DMS114 treated with DMSO at 0.1 percent for 48 hours (cell line): ENCODE data around the gene ABCC3.
A peak's percentile ranks its signal among the peaks of the same experiment; 100 is the strongest.
"Not testable (repeated sequence)": the region's sequence is repeated elsewhere in the genome, so short reads cannot be mapped to it uniquely, and the experiment has no call there.

Source experiments
- DNase-seq: peaks from one replicate; lab custom pipeline; 2025; ENCODE audit not compliant: unreplicated experiment; lab: John Stamatoyannopoulos, UW

ABCC3 gene

DNA sequence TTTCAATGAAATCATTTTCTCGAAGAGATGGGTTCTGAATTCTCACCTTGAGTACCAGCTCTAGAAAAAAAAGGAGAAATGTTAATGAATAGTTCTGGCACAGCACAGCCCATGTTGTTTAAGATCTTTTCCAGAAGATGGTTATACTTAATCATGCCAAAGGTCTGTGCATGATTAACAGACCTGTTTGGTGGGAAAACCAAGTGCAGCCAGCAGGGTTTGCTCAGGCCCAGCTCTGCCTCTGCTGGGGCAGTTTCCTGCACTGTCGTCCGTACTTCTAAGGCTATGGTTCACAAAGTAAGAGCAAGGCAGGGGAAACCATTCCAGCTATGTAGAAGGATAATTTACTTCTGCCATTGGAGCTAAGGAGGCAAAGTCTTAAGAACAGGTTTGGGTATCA lies 62.4 kb downstream of the ABCC3 start:
- DNase-seq: no peak

DNA sequence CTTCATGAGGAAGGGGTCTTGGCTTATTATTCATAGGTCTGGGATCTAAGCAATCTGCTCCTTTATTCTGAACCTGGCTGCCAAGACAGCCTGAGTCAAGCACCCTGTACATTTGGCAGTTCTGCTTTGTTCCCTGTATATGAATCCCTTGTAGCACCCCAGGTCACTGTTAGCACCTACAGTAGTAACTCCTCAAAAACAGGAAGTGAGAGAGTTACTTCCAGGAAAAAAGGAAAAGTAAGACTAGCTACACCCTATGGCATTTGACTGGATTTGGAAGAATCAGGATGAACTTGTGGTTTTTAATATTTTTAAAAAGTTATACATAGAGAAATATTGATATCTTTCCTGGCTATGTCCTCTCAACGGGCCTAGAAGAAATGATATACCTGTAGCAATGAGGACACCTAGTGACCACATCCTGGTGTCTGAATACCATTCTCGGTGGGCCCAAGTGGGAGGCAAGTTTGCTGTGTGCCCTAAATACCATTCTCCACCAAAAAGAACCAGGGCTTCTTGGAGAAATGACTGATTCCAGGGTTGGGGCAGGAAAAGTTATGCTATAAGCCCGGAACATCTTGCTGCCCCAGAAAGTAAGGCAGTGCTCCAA lies 63.1 kb downstream of the ABCC3 start:
- no peak for DNase-seq

DNA sequence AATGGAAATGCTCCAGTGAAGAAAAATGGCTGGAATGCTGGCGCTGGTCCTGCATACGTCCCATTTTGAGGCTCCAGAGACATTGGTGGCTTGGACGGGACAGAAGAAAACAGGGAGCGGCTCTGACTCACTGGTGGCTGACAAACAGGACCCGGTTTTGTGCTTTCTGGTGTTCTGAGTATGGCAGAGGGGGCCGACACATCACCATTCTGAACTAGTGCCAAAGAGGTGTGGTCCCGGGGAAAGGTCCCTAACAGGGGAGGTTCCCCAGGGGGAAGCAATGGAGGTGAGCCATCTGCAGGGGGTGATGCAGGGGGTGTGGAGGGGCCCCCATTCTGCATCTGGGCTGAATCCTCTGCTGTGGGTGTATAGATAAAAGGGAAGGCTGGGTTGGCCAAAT lies 64.7 kb downstream of the ABCC3 start:
- DNase-seq: no peak

DNA sequence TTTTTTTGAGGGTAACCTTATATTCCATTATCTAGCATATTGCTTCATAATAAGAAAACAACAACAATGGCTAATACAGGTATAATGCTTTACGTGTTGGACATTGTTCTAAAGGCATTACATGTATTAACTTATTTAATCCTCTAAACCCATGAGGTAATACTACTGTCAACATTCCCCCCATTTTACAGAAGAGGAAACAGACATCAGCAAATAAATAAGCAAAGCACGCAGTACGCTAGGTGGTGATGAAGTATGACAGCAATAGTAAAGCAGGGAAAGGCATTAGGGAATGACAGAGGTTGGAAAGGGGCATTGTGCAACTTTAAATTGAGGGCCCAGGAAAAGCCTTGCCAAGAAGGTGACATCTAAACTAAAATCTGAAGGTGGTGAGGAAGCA lies 68.5 kb downstream of the ABCC3 start:
- DNase-seq: no peak

DNA sequence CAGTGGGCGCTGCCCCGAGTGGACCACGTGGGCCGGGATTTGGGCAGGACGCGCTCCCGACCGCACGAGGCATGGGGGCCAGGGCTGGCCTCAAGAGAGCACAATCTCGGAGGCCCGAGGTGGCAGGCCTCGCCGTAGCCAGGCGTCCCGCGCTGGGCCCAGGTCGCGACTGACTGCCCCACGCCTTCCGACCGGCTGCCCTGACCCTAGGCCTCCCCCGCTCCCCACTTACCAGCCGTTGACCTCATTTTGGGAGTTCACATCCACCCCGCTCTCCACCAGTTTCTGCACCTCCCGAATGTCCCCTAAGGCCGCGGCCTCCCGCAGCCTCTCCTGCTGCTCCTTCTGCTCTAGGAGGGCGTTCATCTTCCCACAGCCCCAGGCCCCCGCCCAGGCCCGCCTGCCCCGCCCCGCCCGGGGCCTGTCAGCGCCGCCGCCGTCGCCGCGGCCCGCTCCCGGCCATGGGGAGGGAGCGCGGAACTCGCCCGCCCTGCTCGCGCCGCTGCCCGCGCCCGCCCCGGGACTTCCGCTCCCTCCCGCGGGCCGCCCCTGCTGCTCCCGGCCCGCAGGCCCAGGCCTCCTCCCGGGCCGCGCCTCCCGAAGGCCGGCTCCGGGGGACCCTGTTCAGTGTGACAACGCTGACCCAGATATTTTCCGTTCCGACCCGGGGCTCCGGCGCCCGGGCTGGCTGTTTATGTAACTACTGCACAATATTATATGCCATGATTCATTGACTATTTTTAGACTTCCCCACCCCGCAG lies 72.8 kb downstream of the ABCC3 start, which contains the start of gene ANKRD40:
Gene ANKRD40 (minus strand): TSS at position 626 of the 761 bp plus-strand sequence. CDS start 260 bp downstream, at position 366.
- DNase-seq: peak; percentile 50

DNA sequence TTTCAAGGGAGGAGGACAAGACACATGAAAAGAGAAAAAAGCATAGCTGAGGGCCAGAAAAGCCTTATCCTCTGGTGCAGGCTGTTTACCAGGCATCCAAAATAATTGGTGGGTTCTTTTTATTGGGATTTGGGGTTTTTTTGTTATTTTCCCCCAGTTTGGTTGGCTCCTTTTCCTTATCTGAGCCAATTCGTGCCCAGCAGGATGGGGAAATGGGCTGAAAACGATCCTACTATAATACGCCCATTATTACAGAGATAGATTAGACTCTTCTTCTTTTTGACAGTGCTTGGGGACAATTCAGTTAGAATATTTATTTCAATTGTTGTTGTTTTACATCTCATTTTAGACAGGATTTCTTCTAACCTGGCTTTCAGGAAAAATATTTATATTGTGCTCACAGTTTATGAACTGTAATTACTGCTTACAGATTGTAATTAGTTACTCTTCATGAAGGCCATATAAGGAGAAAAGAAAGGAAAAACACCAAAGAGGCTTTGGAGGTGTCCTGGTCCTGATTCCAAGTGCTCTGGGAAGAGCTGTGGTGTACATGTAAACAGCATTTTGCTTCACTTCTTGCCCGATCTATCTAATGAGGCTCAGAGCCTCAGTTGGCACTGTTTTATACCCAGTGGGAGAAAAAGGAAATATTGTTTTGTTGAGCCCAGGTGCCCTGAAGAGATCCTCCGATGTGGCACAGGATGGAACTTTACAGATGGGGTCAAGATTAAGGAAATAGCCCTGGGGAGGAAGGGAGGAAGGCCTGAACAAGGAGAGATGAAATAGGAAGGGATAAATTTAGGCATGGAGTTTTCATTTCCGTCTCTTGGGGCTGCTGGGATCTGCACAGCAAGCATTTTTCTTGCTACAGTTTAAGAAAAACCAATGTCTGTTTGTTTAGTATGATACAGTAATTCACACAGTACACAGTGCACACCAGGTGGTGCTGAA lies 73.6 kb downstream of the ABCC3 start:
- DNase-seq: no peak

DNA sequence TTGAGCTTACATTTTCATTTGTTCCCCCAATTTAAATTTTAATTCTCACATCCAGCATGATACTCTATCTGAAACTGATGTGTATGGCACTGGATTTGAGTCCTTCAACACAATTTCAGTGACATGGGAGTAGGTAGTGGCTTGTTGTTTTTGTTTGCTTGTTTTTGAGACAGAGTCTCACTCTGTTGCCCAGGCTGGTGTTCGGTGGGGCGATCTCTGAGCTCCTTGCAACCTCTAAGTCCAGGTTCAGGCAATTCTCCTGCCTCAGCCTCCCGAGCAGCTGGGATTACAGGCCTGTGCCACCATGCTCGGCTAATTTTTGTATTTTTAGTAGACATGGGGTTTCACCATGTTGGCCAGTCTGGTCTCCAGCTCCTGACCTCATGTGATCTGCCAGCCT lies 74.4 kb downstream of the ABCC3 start:
- not testable (repeated sequence) for DNase-seq

DNA sequence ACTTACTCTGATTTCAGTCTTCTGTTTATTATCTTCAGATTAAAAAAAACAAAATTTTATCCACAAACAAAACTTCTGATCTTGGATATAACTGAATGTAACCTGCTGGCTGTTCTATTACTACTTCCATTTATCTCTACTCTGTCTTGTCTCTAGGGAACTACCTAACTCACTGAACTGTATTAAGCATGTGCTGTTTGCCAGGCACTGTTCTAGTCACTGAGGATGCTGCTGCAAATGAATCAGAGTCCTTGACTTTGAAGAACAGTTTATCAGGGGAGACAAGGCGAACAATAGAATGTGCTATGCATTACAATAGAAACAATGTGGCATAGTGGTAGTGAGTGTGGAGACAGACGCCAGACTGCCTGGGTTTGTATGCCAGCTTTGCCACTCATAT lies 75.3 kb downstream of the ABCC3 start:
- no peak for DNase-seq

DNA sequence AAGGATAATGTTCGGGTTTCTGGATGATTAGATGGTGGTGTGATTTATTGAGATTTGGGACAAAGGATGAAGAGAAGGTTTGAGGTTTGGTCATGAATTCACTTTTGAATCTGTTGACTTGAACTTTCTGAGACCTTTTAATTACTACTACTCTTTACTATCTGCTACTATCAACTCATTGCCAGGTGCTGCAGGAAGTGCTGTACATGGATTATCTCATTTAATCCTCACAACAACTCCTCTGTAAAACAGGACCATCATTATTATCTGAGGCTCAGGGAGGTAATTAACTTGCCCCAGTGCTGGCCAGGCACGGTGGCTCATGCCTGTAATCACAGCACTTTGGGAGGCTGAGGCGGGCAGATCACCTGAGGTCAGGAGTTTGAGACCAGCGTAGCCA lies 76.0 kb downstream of the ABCC3 start:
- no peak for DNase-seq

DNA sequence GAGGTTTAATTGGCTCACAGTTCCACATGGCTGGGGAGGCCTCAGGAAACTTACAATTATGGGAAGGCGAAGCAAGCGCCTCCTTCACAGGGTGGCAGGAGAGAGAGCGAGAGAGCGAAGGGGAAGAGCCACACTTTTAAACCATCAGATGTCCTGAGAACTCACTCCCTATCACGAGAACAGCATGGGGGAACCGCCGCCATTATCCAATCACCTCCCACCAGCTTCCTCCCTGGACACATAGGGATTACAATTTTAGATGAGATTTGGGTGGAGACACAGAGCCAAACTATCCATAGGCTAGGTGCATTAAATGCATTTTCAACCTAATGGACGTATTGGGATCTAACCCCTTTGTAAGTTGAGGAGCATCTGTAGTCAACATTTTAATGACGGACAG lies 78.0 kb downstream of the ABCC3 start:
- no peak for DNase-seq

DNA sequence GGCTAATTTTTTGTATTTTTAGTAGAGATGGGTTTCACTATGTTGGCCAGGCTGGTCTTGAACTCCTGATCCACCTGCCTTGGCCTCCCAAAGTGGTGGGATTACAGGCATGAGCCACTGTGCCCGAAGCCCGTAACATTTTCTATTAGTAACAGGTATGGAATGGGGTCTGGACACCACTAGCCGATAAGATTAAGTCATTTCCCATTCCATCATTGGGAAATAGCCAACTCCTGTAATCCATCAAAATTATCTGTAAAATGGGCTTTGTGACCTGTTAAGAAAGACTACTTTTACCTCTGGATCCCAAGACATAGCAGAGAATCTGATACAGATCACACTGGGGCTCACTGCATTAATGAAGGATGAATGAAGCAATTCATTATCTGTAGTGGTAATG lies 80.8 kb downstream of the ABCC3 start:
- DNase-seq: no peak

DNA sequence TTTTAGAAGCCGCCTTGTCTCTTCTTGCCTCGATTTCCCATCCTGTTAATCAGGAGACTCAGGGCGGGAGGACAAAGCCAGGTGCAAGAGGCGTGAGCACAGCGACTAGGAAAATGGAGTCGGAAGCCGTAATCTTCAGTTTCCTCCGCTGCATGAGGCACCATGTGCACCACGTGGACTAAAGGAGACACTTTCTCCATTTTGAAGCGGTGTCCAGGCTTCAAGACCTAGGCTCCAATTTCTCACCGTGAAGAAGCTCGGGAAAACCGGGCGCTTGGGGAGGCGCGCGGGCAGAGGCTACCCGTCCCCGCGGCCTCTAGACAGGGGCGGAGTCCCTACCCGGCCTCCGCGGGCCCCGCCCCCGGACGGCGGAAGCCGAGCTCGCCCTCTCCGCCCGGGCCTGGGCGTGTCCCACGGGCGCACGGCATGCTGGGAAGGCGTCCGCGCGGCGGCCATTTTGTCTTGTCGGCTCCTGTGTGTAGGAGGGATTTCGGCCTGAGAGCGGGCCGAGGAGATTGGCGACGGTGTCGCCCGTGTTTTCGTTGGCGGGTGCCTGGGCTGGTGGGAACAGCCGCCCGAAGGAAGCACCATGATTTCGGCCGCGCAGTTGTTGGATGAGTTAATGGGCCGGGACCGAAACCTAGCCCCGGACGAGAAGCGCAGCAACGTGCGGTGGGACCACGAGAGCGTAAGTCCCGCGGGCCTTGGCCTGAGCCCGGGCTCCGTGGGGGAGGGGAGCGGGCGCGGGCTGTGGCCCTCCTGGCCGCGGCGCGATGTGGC lies 84.7 kb downstream of the ABCC3 start, which contains the start of gene LUC7L3:
Gene LUC7L3 (plus strand): TSS at position 460 of the 780 bp plus-strand sequence. CDS start 130 bp downstream, at position 590.
- DNase-seq: peak; percentile 81

DNA sequence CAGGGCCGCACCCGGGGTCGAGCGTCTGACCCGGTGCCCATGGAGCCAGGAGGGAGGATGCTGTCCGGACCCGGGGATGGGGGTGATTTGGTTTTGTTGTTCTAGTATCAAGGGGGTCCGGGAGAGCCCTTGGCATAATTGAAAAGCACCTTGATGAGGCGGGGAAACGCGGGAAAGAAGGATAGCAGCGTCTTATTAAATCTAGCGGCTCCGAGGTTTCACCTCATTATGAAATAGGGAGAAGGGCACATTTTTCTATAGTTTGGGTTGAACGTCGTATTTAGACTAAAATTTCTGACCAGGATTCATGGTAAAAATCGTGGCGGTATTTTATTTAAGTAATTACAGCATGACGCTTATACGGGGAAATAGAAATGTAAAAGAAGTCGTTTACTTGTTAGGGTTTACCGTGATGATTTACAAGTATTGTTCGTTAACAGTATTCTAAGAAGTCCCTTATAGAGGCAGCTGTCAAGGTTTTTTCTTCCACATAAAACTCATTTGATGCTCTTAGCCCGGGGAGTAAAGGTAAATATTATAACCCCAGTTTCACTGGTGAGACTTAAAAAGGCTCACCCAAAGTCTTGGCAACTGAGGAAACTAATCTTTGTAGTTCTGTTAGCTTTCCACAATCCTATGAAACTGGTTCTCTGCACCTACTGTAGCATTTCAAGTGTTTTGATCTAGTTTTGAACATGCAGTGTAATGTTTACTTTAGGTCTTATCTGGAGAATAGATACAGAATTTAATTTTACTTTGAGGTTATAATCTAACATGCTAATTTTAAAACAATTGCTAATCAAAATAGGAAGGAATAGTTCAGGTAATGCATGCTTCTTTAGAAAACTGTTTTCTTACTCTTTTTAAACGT lies 85.5 kb downstream of the ABCC3 start:
- no peak for DNase-seq

DNA sequence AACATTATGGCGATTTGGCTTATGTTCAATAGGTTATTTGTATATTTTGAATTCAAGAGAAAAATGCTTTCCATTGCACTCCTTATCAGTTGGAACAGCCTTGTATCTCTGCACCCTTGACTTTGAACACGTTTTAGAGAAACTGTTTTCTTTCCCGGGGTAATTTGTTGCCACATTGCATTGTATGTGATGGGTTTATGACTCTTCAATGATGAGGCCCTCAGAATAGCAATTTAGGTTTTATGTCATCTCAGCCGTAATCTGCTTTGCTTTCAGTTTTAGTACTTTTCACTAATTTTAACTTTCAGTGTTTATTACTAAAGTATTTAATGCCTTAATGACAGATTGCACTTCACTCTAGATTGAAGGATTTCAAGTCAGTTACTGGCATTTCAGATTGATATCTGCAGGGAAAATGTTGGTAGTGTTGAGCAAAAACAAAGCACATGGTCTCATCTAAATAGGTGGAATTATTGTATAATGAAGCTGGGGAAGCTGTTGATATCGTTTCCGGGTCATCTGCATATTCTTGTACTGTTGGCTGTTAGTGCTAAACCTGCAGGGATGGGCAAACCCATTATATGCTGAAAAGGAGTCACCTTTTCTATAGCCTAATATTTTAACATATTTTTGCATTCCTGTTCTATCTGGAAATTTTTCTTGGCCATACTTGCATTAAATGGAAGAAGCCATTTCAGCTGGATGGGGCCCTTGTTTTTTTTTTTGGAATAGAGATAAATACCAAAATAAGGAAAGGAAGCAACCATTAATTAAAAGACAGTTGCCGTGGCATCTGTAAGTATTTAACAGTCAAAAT lies 86.7 kb downstream of the ABCC3 start:
- DNase-seq: peak; percentile 12

DNA sequence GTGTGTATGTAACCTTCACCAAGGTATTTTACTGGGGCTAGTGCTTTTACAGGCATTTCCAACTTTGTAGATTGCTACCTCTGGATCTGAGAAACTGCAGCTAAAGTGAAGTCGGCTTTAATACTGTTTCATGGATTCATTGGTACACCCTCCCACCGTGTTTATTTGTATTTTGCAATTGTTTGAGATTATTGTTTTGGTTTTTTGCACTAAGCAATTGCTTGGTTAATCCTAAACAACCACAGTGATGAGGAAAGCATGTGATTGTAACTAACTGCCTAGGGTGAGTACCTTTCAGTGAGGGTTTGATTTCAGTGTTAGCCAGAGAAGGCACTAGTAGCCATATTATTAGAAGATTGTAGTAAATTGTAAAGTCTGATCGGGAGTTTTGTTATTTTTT lies 88.1 kb downstream of the ABCC3 start:
- no peak for DNase-seq

DNA sequence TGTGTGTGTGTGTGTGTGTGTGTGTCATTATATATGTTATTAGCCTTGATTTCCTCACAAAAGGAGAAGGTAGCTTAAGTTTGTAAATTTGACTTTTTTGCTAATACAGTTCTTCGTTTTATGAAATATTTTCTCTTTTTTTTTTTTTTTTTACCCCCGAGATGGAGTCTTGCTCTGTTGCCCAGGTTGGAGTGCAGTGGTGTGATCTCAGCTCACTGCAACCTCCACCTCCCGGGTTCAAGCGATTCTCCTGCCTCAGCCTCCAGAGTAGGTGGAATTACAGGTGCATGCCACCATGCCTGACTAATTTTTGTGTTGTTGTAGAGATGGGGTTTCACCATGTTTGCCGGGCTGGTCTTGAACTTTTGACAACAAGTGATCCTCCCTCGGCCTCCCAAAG lies 89.9 kb downstream of the ABCC3 start:
- not testable (repeated sequence) for DNase-seq

DNA sequence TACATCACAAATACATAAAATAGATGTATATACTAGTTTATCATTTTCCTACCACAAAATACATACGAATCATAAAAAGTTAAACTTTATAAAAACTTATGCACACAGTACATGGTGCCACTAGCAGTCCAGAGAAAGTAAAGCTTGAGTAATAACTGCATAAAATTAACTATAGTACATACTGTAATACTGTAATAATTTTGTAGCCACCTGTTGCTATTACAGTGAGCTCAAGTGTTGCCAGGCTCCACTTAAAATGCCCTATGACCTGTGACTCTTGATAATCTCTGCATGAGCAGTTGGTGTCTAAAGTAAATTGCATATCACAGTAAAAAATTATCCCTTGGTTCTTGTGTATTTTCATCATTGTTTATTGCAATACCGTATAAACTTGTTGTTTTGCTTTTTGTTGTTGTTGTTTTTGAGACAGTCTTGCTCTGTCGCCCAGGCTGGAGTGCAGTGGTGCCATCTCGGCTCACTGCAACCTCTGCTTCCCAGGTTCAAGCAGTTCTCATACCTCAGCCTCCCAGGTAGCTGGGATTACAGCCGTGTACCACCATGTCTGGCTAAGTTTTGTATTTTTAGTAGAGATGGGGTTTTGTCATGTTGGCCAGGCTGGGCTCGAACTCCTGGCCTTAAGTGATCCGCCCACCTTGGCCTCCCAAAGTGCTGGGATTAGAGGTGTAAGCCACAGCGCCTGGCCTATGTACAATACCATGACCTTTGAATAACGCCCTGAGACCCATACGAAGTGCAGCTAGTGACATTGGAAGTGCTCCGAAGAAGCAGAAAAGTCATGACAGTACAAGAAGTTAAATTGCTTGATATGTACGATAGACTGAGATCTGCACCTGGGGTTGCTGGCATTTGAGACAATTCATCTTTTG lies 91.3 kb downstream of the ABCC3 start:
- no peak for DNase-seq

DNA sequence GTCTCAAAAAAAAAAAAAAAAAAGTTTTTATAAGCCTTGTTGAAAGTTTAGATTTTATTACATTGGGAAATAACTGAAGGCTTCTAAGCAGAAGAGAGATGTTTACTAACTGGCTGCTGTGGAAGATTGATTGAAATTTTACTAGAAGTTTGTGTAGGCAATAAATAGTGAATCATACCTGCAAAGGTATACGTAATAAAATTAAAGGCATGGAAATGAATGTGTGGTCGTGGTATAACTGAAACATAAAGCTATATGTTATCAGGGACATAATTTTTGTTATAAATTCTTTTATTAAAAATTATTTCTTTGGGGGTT lies 93.4 kb downstream of the ABCC3 start:
- no peak for DNase-seq
